HG03460 (cell line): ENCODE measurements around the gene DNAJC7.

Source experiments
- ATAC-seq: cut with Tn5 transposase; IDR thresholded peaks from one replicate; pipeline ENCODE4 v1.9.1; 2021; ENCODE audit not compliant: unreplicated experiment

The DNAJC7 gene

GRCh38 chr17:42016941-42017865 is at the start of gene DNAJC7:
DNAJC7 (minus strand) TSS chr17:42017439; CDS start chr17:42017416, 23 bp downstream.
- peak; percentile 84 for ATAC-seq

GRCh38 chr17:42065201-42065600 is 48.0 kb upstream of the DNAJC7 start:
- no peak for ATAC-seq

- no peak for ATAC-seq
These were observed 45.4 kb upstream of the DNAJC7 start for GRCh38 chr17:42062681-42063080.

- ATAC-seq: no peak
These were observed 44.6 kb upstream of the DNAJC7 start for GRCh38 chr17:42061646-42062487.

GRCh38 chr17:42060231-42060630 is 43.0 kb upstream of the DNAJC7 start:
- ATAC-seq: no peak

- ATAC-seq: no peak
These were observed 42.6 kb upstream of the DNAJC7 start for GRCh38 chr17:42059815-42060214.

- no peak for ATAC-seq
These were observed 40.8 kb upstream of the DNAJC7 start for GRCh38 chr17:42058063-42058462.

GRCh38 chr17:42056635-42057034 is 39.4 kb upstream of the DNAJC7 start:
- ATAC-seq: no peak

- no peak for ATAC-seq
These were observed 38.3 kb upstream of the DNAJC7 start for GRCh38 chr17:42055496-42055895.

GRCh38 chr17:42055027-42055426 is 37.8 kb upstream of the DNAJC7 start:
- ATAC-seq: no peak

GRCh38 chr17:42053731-42054500 is 36.7 kb upstream of the DNAJC7 start:
- no peak for ATAC-seq

- no peak for ATAC-seq
These were observed 35.2 kb upstream of the DNAJC7 start for GRCh38 chr17:42052346-42052877.

GRCh38 chr17:42051645-42052044 is 34.4 kb upstream of the DNAJC7 start:
- ATAC-seq: no peak

- no peak for ATAC-seq
These were observed 33.8 kb upstream of the DNAJC7 start for GRCh38 chr17:42051013-42051400.

- ATAC-seq: no peak
These were observed 33.3 kb upstream of the DNAJC7 start, which contains the start of gene C17orf113 for GRCh38 chr17:42050393-42051012. C17orf113 (minus strand) TSS chr17:42050601; CDS start chr17:42043376, 7,225 bp downstream.

GRCh38 chr17:42049834-42050392 is 32.7 kb upstream of the DNAJC7 start:
- ATAC-seq: no peak

- no peak for ATAC-seq
These were observed 30.1 kb upstream of the DNAJC7 start for GRCh38 chr17:42047343-42047742.

GRCh38 chr17:42045719-42046118 is 28.5 kb upstream of the DNAJC7 start:
- no peak for ATAC-seq

GRCh38 chr17:42042598-42043319 is 25.5 kb upstream of the DNAJC7 start:
- ATAC-seq: no peak
